WTC11 (cell line): ENCODE results near the gene MICAL1. TPM values are rescaled to one million over a fixed set of nuclear protein-coding genes. Genes with fewer than 3 reads are reported as not detected.

Experiments
- ATAC-seq: fragments of 200-7000 bp; cut with Tn5 transposase; 2 replicates; pipeline ENCODE4 v1.10.0; 2021; ENCODE audit warnings: mild to moderate bottlenecking, moderate library complexity
- CTCF ChIA-PET: fragments of 300-600 bp; sonication (Branson Sonifier 250); formaldehyde crosslinking; loops from one replicate; lab custom pipeline; 2021; ENCODE audit warnings: antibody characterized with exemption; lab: Charles Lee
- POLR2A ChIA-PET: fragments of 350-600 bp; sonication (Branson Sonifier 250); formaldehyde crosslinking; loops from one replicate; lab custom pipeline; 2021; ENCODE audit warnings: antibody characterized with exemption; lab: Charles Lee
- DNase-seq: peaks from one replicate; pipeline ENCODE4 v3.0.0; 2021; ENCODE audit warnings: low spot score
- H3K27ac Mint-ChIP-seq: 2 replicates; pipeline ENCODE4 v1.8.0; 2021; ENCODE audit warnings: mixed read lengths
- H3K27me3 Mint-ChIP-seq: 2 replicates; pipeline ENCODE4 v1.8.0; 2021; ENCODE audit warnings: low read depth, mild to moderate bottlenecking, moderate library complexity, mixed read lengths
- H3K36me3 Mint-ChIP-seq: 2 replicates; pipeline ENCODE4 v1.8.0; 2021; ENCODE audit warnings: mixed read lengths
- H3K4me1 Mint-ChIP-seq: 2 replicates; pipeline ENCODE4 v1.8.0; 2022; ENCODE audit warnings: mixed read lengths
- H3K4me3 Mint-ChIP-seq: 2 replicates; pipeline ENCODE4 v1.8.0; 2021; ENCODE audit warnings: mild to moderate bottlenecking, moderate library complexity, mixed read lengths
- H3K9me3 Mint-ChIP-seq: 2 replicates; pipeline ENCODE4 v1.8.0; 2021; ENCODE audit warnings: mixed read lengths
- CBFB ChIP-seq: sonication (generic); formaldehyde crosslinking; IDR thresholded peaks from 2 replicates; pipeline ENCODE4 v1.8.1; 2022; ENCODE audit warnings: mild to moderate bottlenecking, low read depth, missing genetic modification reagents
- CREM ChIP-seq: sonication (generic); formaldehyde crosslinking; IDR thresholded peaks from 2 replicates; pipeline ENCODE4 v1.8.1; 2022; ENCODE audit warnings: mild to moderate bottlenecking, missing genetic modification reagents, moderate library complexity
- E2F1 ChIP-seq: sonication (generic); formaldehyde crosslinking; IDR thresholded peaks from 2 replicates; pipeline ENCODE4 v1.8.0; 2022; ENCODE audit warnings: mild to moderate bottlenecking, missing genetic modification reagents
- E2F4 ChIP-seq: sonication (generic); formaldehyde crosslinking; IDR thresholded peaks from 2 replicates; pipeline ENCODE4 v1.8.1; 2022; ENCODE audit warnings: low read depth, mild to moderate bottlenecking, moderate library complexity, missing genetic modification reagents, borderline replicate concordance
- EMX1 ChIP-seq: fragments of 250-450 bp; sonication (Bioruptor Pico); IDR thresholded peaks from 2 replicates; pipeline ENCODE4 v1.8.0; 2021; ENCODE audit warnings: mild to moderate bottlenecking
- ERG ChIP-seq: fragments of 250-450 bp; sonication (Bioruptor Pico); IDR thresholded peaks from 2 replicates; pipeline ENCODE4 v1.8.0; 2021; ENCODE audit warnings: mild to moderate bottlenecking
- IRF1 ChIP-seq: sonication (generic); formaldehyde crosslinking; IDR thresholded peaks from 2 replicates; pipeline ENCODE4 v1.8.0; 2023; ENCODE audit warnings: missing genetic modification reagents
- MAX ChIP-seq: sonication (generic); formaldehyde crosslinking; IDR thresholded peaks from 2 replicates; pipeline ENCODE4 v1.8.0; 2022; ENCODE audit warnings: mild to moderate bottlenecking, missing genetic modification reagents
- MXD4 ChIP-seq: fragments of 250-450 bp; sonication (Bioruptor Pico); IDR thresholded peaks from 2 replicates; pipeline ENCODE4 v1.8.0; 2021; ENCODE audit warnings: mild to moderate bottlenecking, moderate library complexity, borderline replicate concordance
- SMAD3 ChIP-seq: sonication (generic); formaldehyde crosslinking; IDR thresholded peaks from 2 replicates; pipeline ENCODE4 v1.8.0; 2022; ENCODE audit warnings: missing genetic modification reagents, mild to moderate bottlenecking, borderline replicate concordance
- TCF7 ChIP-seq: sonication (generic); formaldehyde crosslinking; IDR thresholded peaks from 2 replicates; pipeline ENCODE4 v1.8.0; 2022; ENCODE audit warnings: mild to moderate bottlenecking, low read depth, missing genetic modification reagents, moderate library complexity
- ZBTB21 ChIP-seq: sonication (generic); formaldehyde crosslinking; IDR thresholded peaks from 2 replicates; pipeline ENCODE4 v1.8.1; 2023; ENCODE audit warnings: mild to moderate bottlenecking, missing genetic modification reagents, borderline replicate concordance
- ZNF138 ChIP-seq: sonication (generic); formaldehyde crosslinking; conservative IDR thresholded peaks from 2 replicates; pipeline ENCODE4 v1.8.1; 2022; ENCODE audit warnings: mild to moderate bottlenecking, moderate library complexity, missing genetic modification reagents
- ZNF317 ChIP-seq: sonication (generic); formaldehyde crosslinking; IDR thresholded peaks from 2 replicates; pipeline ENCODE4 v1.8.1; 2023; ENCODE audit warnings: low read depth, mild to moderate bottlenecking, moderate library complexity, missing genetic modification reagents, borderline replicate concordance
- ZNF532 ChIP-seq: fragments of 250-450 bp; sonication (Bioruptor Pico); IDR thresholded peaks from 2 replicates; pipeline ENCODE4 v1.9.0; 2021; ENCODE audit warnings: mild to moderate bottlenecking, borderline replicate concordance
- total RNA-seq: library from RNA; stranded (reverse); gene quantifications from 3 replicates; pipeline ENCODE4 v1.2.3, GENCODE V29; 2021

Gene MICAL1
- total RNA-seq, 1 experiment from 2014 or later = 57.4 TPM

- TF ChIP-seq SMAD3 = no peak
- no peak for TF ChIP-seq ZBTB21 (CRISPR knock-in tag)
- no peak for TF ChIP-seq ZNF532 (CRISPR knock-in tag)
- no peak for TF ChIP-seq ERG (CRISPR knock-in tag)
- no peak for TF ChIP-seq ZNF138
- no peak for TF ChIP-seq ZNF317
- no peak for TF ChIP-seq E2F4 (CRISPR knock-in tag)
- TF ChIP-seq E2F1 (CRISPR knock-in tag) = no peak
- TF ChIP-seq, all 79 proteins: peak for 0
- DNase-seq (no peak), ATAC-seq (no peak; the same call in 1 of the 2 replicates)
- Mint-ChIP-seq H3K27ac (no peak overlapping the region), H3K36me3 (peaks cover 3% of the 10 kb centered on the region; the same call in 1 of the 2 replicates), H3K4me3 (no peak overlapping the region), H3K4me1 (peaks cover 39% of the 10 kb centered on the region), H3K27me3 (no peaks in the 10 kb centered on the region; the same call in 1 of the 2 replicates), H3K9me3 (peaks cover 3% of the 10 kb centered on the region)
- POLR2A ChIA-PET = no interaction called here
- CTCF ChIA-PET = no interaction called here
Observed at GRCh38 chr6:109503327-109504224, 48.0 kb upstream of the MICAL1 start.

GRCh38 chr6:109498936-109499335 lies 43.4 kb upstream of the MICAL1 start:
- H3K36me3 Mint-ChIP-seq = no peaks in the 10 kb centered on the region
- TF ChIP-seq CREM (CRISPR knock-in tag) (no peak), TCF7 (CRISPR knock-in tag) (no peak), MXD4 (no peak), IRF1 (CRISPR knock-in tag) (no peak), MAX (CRISPR knock-in tag) (no peak), CBFB (CRISPR knock-in tag) (no peak), EMX1 (no peak)
- TF ChIP-seq, all 79 proteins: peak for 0
- Mint-ChIP-seq H3K27ac (no peak overlapping the region), H3K9me3 (no peaks in the 10 kb centered on the region), H3K4me1 (peaks cover 44% of the 10 kb centered on the region), H3K4me3 (no peak overlapping the region), H3K27me3 (no peaks in the 10 kb centered on the region)
- CTCF ChIA-PET = no interaction called here
- ATAC-seq = no peak
- POLR2A ChIA-PET = no interaction called here
- no peak for DNase-seq
